D721Med (cell line): Measurements from ENCODE around the gene LCP1.

Experiments
- DNase-seq: peaks from one replicate; pipeline ENCODE4 v3.0.0; 2011; ENCODE audit warnings: low spot score; ENCODE audit not compliant: insufficient read length
- FAIRE-seq: peaks from 2 replicates; lab custom pipeline; 2011; peaks lifted over from hg19 to GRCh38; lab: Jason Lieb, UNC
- TF ChIP-seq, protein P1 (sequence below): IDR thresholded peaks from 2 replicates; pipeline ENCODE4 v1.5.1; 2012; ENCODE audit warnings: mild to moderate bottlenecking, control low read depth; ENCODE audit not compliant: insufficient read depth; ENCODE audit errors: missing control alignments

LCP1 gene

GRCh38 chr13:46158983-46159382 is 23.0 kb downstream of the LCP1 start:
- FAIRE-seq, result no peak
- DNase-seq, result no peak
- TF ChIP-seq, protein P1, sequence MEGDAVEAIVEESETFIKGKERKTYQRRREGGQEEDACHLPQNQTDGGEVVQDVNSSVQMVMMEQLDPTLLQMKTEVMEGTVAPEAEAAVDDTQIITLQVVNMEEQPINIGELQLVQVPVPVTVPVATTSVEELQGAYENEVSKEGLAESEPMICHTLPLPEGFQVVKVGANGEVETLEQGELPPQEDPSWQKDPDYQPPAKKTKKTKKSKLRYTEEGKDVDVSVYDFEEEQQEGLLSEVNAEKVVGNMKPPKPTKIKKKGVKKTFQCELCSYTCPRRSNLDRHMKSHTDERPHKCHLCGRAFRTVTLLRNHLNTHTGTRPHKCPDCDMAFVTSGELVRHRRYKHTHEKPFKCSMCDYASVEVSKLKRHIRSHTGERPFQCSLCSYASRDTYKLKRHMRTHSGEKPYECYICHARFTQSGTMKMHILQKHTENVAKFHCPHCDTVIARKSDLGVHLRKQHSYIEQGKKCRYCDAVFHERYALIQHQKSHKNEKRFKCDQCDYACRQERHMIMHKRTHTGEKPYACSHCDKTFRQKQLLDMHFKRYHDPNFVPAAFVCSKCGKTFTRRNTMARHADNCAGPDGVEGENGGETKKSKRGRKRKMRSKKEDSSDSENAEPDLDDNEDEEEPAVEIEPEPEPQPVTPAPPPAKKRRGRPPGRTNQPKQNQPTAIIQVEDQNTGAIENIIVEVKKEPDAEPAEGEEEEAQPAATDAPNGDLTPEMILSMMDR, result no peak

GRCh38 chr13:46158222-46158621 is 23.8 kb downstream of the LCP1 start:
- no peak for DNase-seq
- FAIRE-seq, result no peak
- TF ChIP-seq, protein P1, result no peak

DNA sequence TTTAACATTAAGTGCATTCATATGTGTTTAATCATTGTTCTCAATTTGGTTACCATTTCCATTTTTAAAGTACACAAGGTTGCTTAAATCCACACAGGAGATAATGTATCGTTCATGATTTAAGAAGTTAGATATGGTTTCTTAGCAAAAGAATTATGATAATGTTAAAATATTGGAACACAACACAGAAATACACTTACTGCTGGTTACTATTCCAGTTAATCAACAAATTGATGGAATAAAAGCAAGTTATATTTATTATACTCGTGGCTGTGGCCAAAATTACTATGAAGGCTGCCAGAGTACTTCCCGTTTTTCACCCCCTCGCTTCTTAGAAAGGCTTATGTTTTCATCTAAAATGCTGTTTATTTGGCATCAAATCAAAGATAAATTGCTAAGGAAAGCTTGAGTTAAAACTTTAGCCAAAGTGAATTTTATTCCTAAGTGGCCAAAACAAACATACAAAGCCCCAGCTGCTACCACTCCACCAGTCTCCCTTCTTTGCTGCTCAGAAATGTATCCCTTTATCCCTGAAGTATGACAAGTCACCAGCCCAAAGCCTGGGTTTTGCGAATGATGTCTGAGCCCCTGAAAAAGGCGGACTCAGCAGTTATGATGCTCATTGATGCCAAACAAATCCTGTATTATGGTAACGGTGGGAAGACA is 27.7 kb downstream of the LCP1 start:
- DNase-seq (no peak), FAIRE-seq (no peak)
- TF ChIP-seq, protein P1, result no peak

DNA sequence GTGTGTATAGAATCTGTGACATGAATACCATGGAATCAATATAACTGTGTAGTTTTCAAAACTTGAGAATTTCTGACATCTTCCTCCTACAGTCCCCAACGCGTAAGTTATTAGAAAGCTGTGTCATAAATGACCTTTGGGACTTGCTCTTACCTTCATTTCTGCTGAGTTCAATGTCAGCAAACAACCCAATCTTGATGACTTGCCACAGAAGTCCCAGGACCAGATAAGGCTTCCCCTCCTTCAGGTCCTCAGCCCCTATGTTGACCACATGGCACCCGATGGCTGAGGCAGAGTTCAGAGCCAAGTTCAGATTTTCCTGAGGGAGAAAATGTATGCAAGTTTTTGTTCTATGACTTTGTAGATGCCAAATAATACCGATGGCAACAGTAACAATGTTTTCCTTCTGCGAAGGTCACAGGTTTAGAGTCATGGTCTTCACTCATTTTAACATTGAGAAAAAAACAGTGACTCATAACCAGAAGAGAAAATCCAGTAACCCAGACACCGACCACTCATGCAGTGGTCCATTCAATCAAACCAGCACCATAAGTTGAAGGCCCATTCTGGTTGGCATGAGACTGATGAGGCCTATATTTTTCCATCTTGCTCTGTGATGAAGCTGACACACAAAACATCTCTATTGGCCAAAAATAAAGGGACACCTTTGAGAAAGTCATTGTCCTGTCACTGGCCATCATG is 29.2 kb downstream of the LCP1 start:
- DNase-seq (no peak), FAIRE-seq (no peak)
- TF ChIP-seq, protein P1, result no peak

DNA sequence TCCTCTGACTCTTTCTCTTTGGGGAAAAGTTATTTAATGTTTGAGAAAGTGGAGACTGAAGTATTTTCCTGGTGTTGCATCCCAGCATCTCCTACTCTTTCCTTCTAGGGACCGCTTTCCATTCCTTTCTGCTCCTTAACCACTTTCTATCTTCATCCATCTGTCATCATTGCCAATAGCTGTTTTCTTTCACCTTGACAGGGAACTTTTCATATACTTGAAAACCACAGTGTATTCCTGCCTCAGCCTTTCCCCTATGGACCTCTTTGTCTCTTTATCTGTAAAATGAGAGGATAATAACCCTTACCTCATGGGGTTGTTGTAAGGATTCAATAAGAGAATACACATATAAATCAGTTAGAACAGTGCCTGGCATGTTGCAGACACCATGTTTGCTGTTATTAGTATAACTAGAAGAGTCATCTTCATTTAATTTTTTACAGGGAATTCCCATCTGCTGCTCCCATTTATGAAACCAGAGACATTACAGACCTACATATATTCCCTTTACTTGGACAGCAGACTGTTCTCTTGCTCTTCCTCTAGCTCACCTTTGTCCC is 31.8 kb downstream of the LCP1 start:
- FAIRE-seq, result no peak
- TF ChIP-seq, protein P1, result no peak

GRCh38 chr13:46149272-46150133 is 32.5 kb downstream of the LCP1 start:
- FAIRE-seq (no peak), DNase-seq (no peak)
- TF ChIP-seq, protein P1, result no peak

More for the DNA sequence above, 31.8 kb downstream of the LCP1 start:
- no peak for DNase-seq
